IMR-90 (cell line): ENCODE data around the gene SCARF2. TPM values are rescaled to one million over a fixed set of nuclear protein-coding genes. Genes with fewer than 3 reads are reported as not detected.

Experiments used
- ATAC-seq: fragments of 200-7000 bp; cut with Tn5 transposase; 2 replicates; pipeline ENCODE4 v1.9.1; 2020; ENCODE audit warnings: low read depth, mild to moderate bottlenecking, moderate library complexity
- BruUV-seq: library from RNA; stranded (reverse); fragments of 400-500 nt; replicated peaks from 2 replicates; lab custom pipeline; 2021; lab: Mats Ljungman, UMichigan
- CTCF ChIA-PET: fragments of 300-600 bp; formaldehyde crosslinking; extraction: SDS; loops from one replicate; lab custom pipeline; 2021; ENCODE audit warnings: antibody characterized with exemption; lab: Yijun Ruan, JAX
- POLR2A ChIA-PET: fragments of 300-600 bp; sonication (Branson Sonifier 250); formaldehyde crosslinking; loops from one replicate; lab custom pipeline; 2022; ENCODE audit warnings: antibody characterized with exemption; ENCODE audit not compliant: unreplicated experiment; lab: Charles Lee
- DNase-seq: peaks from one replicate; pipeline ENCODE4 v3.0.0; 2013
- H2AFZ ChIP-seq: replicated peaks from 2 replicates; pipeline ENCODE3; 2013; ENCODE audit warnings: low read length, mild to moderate bottlenecking; ENCODE audit not compliant: poor library complexity
- H2AK5ac ChIP-seq: 2 replicates; pipeline ENCODE4 v1.6.1; 2013; ENCODE audit warnings: low read depth, low read length, inconsistent platforms
- H2AK9ac ChIP-seq: replicated peaks from 2 replicates; pipeline ENCODE3; 2013; ENCODE audit warnings: mild to moderate bottlenecking, low read depth, low read length, moderate library complexity; ENCODE audit not compliant: poor library complexity
- H2BK120ac ChIP-seq: 2 replicates; pipeline ENCODE4 v1.6.1; 2013; ENCODE audit warnings: low read depth, low read length, inconsistent platforms
- H2BK15ac ChIP-seq: 3 replicates; pipeline ENCODE4 v1.6.1; 2013; ENCODE audit warnings: low read depth, low read length, inconsistent platforms
- H2BK20ac ChIP-seq: 2 replicates; pipeline ENCODE4 v1.6.1; 2013; ENCODE audit warnings: low read depth, mild to moderate bottlenecking, inconsistent platforms, low read length, moderate library complexity
- H2BK5ac ChIP-seq: 2 replicates; pipeline ENCODE4 v1.6.1; 2013; ENCODE audit warnings: mild to moderate bottlenecking, low read depth, low read length, inconsistent platforms; ENCODE audit not compliant: poor library complexity, severe bottlenecking
- H3K14ac ChIP-seq: replicated peaks from 2 replicates; pipeline ENCODE4 v1.6.1; 2013; ENCODE audit warnings: low read depth, low read length, inconsistent platforms
- H3K18ac ChIP-seq: 2 replicates; pipeline ENCODE4 v1.6.1; 2013; ENCODE audit warnings: low read depth, low read length, control low read depth
- H3K23ac ChIP-seq: 2 replicates; pipeline ENCODE4 v1.6.1; 2013; ENCODE audit warnings: low read depth, low read length, inconsistent platforms
- H3K27ac ChIP-seq: 2 replicates; pipeline ENCODE4 v1.5.1; 2013; ENCODE audit warnings: mild to moderate bottlenecking, control low read depth, low read length; ENCODE audit not compliant: insufficient read depth
- H3K27me3 ChIP-seq: 2 replicates; pipeline ENCODE4 v1.6.1; 2013; ENCODE audit warnings: low read length; ENCODE audit not compliant: control insufficient read depth, insufficient read depth
- H3K36me3 ChIP-seq: 2 replicates; pipeline ENCODE4 v1.6.1; 2013; ENCODE audit warnings: low read length, mixed read lengths; ENCODE audit not compliant: control insufficient read depth, insufficient read depth
- H3K4ac ChIP-seq: 2 replicates; pipeline ENCODE4 v1.6.1; 2013; ENCODE audit warnings: low read depth, low read length, inconsistent platforms
- H3K4me1 ChIP-seq: 2 replicates; pipeline ENCODE4 v1.6.1; 2013; ENCODE audit warnings: low read length, mixed read lengths; ENCODE audit not compliant: control insufficient read depth, insufficient read depth
- H3K4me2 ChIP-seq: 2 replicates; pipeline ENCODE4 v1.6.1; 2013; ENCODE audit warnings: low read depth, mild to moderate bottlenecking, control low read depth, low read length, moderate library complexity
- H3K4me3 ChIP-seq: 2 replicates; pipeline ENCODE4 v1.5.1; 2013; ENCODE audit warnings: low read depth, mild to moderate bottlenecking, control low read depth, low read length, moderate library complexity; ENCODE audit not compliant: insufficient read depth
- H3K56ac ChIP-seq: 2 replicates; pipeline ENCODE4 v1.6.1; 2013; ENCODE audit warnings: low read length, inconsistent platforms; ENCODE audit not compliant: insufficient read depth; ENCODE audit errors: extremely low read depth
- H3K79me1 ChIP-seq, 2 experiments: 2 replicates each; pipeline ENCODE4 v1.6.1; 2013; ENCODE audit warnings: low read length in 2 of 2, inconsistent platforms in 1 of 2, low read depth in 1 of 2
- H3K9ac ChIP-seq: 2 replicates; pipeline ENCODE4 v1.6.1; 2013; ENCODE audit warnings: low read depth, low read length, control low read depth
- H3K9me1 ChIP-seq: 2 replicates; pipeline ENCODE4 v1.6.1; 2013; ENCODE audit warnings: low read length, inconsistent platforms; ENCODE audit not compliant: insufficient read depth
- H3K9me3 ChIP-seq: 2 replicates; pipeline ENCODE4 v1.6.1; 2013; ENCODE audit warnings: low read length; ENCODE audit not compliant: control insufficient read depth, insufficient read depth
- H4K20me1 ChIP-seq: 2 replicates; pipeline ENCODE4 v1.6.1; 2013; ENCODE audit warnings: low read length, inconsistent platforms; ENCODE audit not compliant: insufficient read depth
- H4K5ac ChIP-seq: 2 replicates; pipeline ENCODE4 v1.6.1; 2013; ENCODE audit warnings: mild to moderate bottlenecking, low read depth, low read length, control low read depth
- H4K8ac ChIP-seq, 2 experiments: 2 replicates each; pipeline ENCODE4 v1.6.1; 2013; ENCODE audit warnings: low read depth in 2 of 2, low read length in 2 of 2, control low read depth in 1 of 2, inconsistent platforms in 1 of 2
- H4K91ac ChIP-seq: 2 replicates; pipeline ENCODE4 v1.6.1; 2013; ENCODE audit warnings: low read depth, low read length, inconsistent platforms; ENCODE audit not compliant: insufficient read depth
- BHLHE40 ChIP-seq: fragments of 150-350 bp; IDR thresholded peaks from 2 replicates; pipeline ENCODE4 v1.6.1; 2016; ENCODE audit warnings: mild to moderate bottlenecking, low read depth, low read length
- CEBPB ChIP-seq: IDR thresholded peaks from 2 replicates; pipeline ENCODE4 v1.6.1; 2012; ENCODE audit warnings: low read depth, low read length, improper control_type of control experiment
- CHD1 ChIP-seq: IDR thresholded peaks from 2 replicates; pipeline ENCODE4 v1.6.1; 2012; ENCODE audit warnings: low read depth, low read length, improper control_type of control experiment
- FOS ChIP-seq: fragments of 150-350 bp; IDR thresholded peaks from 2 replicates; pipeline ENCODE4 v1.6.1; 2016; ENCODE audit warnings: low read depth, low read length
- MAFK ChIP-seq: IDR thresholded peaks from 2 replicates; pipeline ENCODE4 v1.6.1; 2012; ENCODE audit warnings: low read depth, low read length, improper control_type of control experiment
- MAZ ChIP-seq: IDR thresholded peaks from 2 replicates; pipeline ENCODE4 v1.6.1; 2012; ENCODE audit warnings: low read depth, mild to moderate bottlenecking, low read length, improper control_type of control experiment, moderate library complexity, borderline replicate concordance
- MXI1 ChIP-seq: IDR thresholded peaks from 2 replicates; pipeline ENCODE4 v1.6.1; 2012; ENCODE audit warnings: low read depth, mild to moderate bottlenecking, low read length, moderate library complexity, borderline replicate concordance
- NFE2L2 ChIP-seq: fragments of 150-350 bp; IDR thresholded peaks from 2 replicates; pipeline ENCODE4 v1.6.1; 2016; ENCODE audit warnings: low read depth, mild to moderate bottlenecking, low read length
- POLR2A ChIP-seq: IDR thresholded peaks from 2 replicates; pipeline ENCODE4 v1.6.1; 2012; ENCODE audit warnings: mild to moderate bottlenecking, low read depth, low read length
- RAD21 ChIP-seq: IDR thresholded peaks from 2 replicates; pipeline ENCODE4 v1.6.1; 2012; ENCODE audit warnings: low read length, improper control_type of control experiment
- RCOR1 ChIP-seq: IDR thresholded peaks from 2 replicates; pipeline ENCODE4 v1.6.1; 2012; ENCODE audit warnings: mild to moderate bottlenecking, low read length, improper control_type of control experiment; ENCODE audit not compliant: insufficient replicate concordance
- RFX5 ChIP-seq: IDR thresholded peaks from 2 replicates; pipeline ENCODE4 v1.8.0; 2012; ENCODE audit warnings: low read depth, mild to moderate bottlenecking, low read length, moderate library complexity
- SMC3 ChIP-seq: fragments of 150-350 bp; IDR thresholded peaks from 2 replicates; pipeline ENCODE4 v1.6.1; 2016; ENCODE audit warnings: low read depth, mild to moderate bottlenecking, antibody characterized with exemption, low read length, moderate library complexity
- WGBS, 2 experiments: methylation state at CpG; one replicate each; pipeline versions ENCODE4 v1.1.5 to v1.1.7; 2013; ENCODE audit warnings: missing lambda C conversion rate in 2 of 2; ENCODE audit not compliant: insufficient read length in 1 of 2; ENCODE audit errors: extremely low coverage in 2 of 2; 5-methylcytosine and 5-hydroxymethylcytosine counted together
- dilution Hi-C: fragments of 300-500 bp; cut with HindIII; formaldehyde crosslinking; loops from one replicate; pipeline ENCODE4 v1.14.3; 2018; ENCODE audit warnings: low sequenced_read_pairs; ENCODE audit not compliant: unreplicated experiment
- in situ Hi-C: fragments of 300-500 bp; cut with MboI; formaldehyde crosslinking; loops from 3 replicates; pipeline ENCODE4 v1.14.3; 2019; ENCODE audit warnings: low sequenced_read_pairs, inconsistent platforms, mixed read lengths
- intact Hi-C: fragments of 100-400 bp; cut with micrococcal nuclease; formaldehyde crosslinking; loops from 2 replicates; pipeline ENCODE4 v1.10.0; 2022
- polyA plus RNA-seq, 3 experiments: library from polyadenylated mRNA; depleted of rRNA; stranded (reverse); fragments of >200 nt; gene quantifications; 2 replicates each; pipeline ENCODE4 v1.2.3, GENCODE V29; 2012; ENCODE audit warnings: low replicate concordance in 1 of 3
- total RNA-seq: library from RNA; depleted of rRNA; stranded (reverse); fragments of >200 nt; gene quantifications from 2 replicates; pipeline ENCODE4 v1.2.3, GENCODE V29; 2012
- TF ChIP-seq, protein P1 (sequence below): fragments of 150-350 bp; IDR thresholded peaks from 2 replicates; pipeline ENCODE4 v1.6.1; 2016; ENCODE audit warnings: low read depth, mild to moderate bottlenecking, low read length, moderate library complexity, borderline replicate concordance
- TF ChIP-seq, protein P2 (sequence below): fragments of 150-350 bp; IDR thresholded peaks from 2 replicates; pipeline ENCODE4 v1.6.1; 2017; ENCODE audit warnings: mild to moderate bottlenecking, antibody characterized with exemption, low read length, low read depth
- TF ChIP-seq, protein P3 (sequence below): conservative IDR thresholded peaks from 2 replicates; pipeline ENCODE4 v1.5.1; 2012; ENCODE audit warnings: mild to moderate bottlenecking, low read depth, low read length, improper control_type of control experiment

SCARF2 gene
- total and polyA plus RNA-seq, 2 of the 4 experiments (the other 2 are of a cell fraction): 3.4 to 37.0 TPM

DNA sequence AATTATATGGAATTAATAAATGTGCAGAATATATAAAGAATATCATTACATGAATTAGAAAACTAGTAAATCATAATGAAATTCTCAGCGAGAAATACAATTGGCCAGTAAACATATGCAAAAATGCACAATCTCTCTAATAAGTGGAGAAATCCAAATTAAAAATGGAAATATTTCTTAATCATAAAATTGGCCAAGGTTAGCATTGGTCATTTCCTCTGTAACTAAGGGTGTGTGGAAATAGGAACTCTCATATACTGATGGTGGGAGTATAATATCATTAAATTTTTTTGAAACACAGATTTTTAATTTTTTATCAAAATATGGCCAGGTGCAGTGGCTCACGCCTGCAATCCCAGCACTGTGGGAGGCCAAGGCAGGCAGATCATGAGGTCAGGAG, 51.3 kb downstream of the SCARF2 start:
- Histone ChIP-seq H2BK120ac (no peak overlapping the region), H3K27ac (no peak overlapping the region), H3K23ac (no peak overlapping the region), H3K9me3 (peaks cover 5% of the 10 kb centered on the region), H2BK20ac (no peak overlapping the region), H3K27me3 (peaks cover 9% of the 10 kb centered on the region), H3K18ac (no peak overlapping the region), H4K20me1 (no peaks in the 10 kb centered on the region), H2AFZ (no peak overlapping the region), H3K4me3 (no peak overlapping the region), H2AK9ac (no peak overlapping the region), H3K56ac (no peak overlapping the region), H4K91ac (no peak overlapping the region), H3K4me2 (no peak overlapping the region), H3K79me1 (no peaks in the 10 kb centered on the region), H3K4me1 (no peaks in the 10 kb centered on the region), H3K14ac (no peak overlapping the region), H3K36me3 (no peaks in the 10 kb centered on the region), H3K9me1 (no peaks in the 10 kb centered on the region), H4K8ac (no peak overlapping the region), H3K9ac (no peak overlapping the region), H4K5ac (no peak overlapping the region), H2BK15ac (no peak overlapping the region), H2BK5ac (no peak overlapping the region), H2AK5ac (no peak overlapping the region), H3K4ac (no peak overlapping the region)
- dilution Hi-C loops: no loop called here
- BruUV-seq: no TSS peak
- ChIA-PET CTCF (no interaction called here), POLR2A (no interaction called here)
- intact Hi-C loops: no loop called here
- TF ChIP-seq NFE2L2: no peak
- no peak for TF ChIP-seq RFX5
- TF ChIP-seq, protein P1, sequence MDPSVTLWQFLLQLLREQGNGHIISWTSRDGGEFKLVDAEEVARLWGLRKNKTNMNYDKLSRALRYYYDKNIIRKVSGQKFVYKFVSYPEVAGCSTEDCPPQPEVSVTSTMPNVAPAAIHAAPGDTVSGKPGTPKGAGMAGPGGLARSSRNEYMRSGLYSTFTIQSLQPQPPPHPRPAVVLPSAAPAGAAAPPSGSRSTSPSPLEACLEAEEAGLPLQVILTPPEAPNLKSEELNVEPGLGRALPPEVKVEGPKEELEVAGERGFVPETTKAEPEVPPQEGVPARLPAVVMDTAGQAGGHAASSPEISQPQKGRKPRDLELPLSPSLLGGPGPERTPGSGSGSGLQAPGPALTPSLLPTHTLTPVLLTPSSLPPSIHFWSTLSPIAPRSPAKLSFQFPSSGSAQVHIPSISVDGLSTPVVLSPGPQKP: no peak
- no peak for TF ChIP-seq RAD21
- no peak for TF ChIP-seq SMC3
- no peak for TF ChIP-seq CEBPB
- no peak for TF ChIP-seq POLR2A
- TF ChIP-seq MAFK: no peak
- TF ChIP-seq MXI1: no peak
- no peak for TF ChIP-seq FOS
- no peak for TF ChIP-seq BHLHE40
- TF ChIP-seq, protein P2, sequence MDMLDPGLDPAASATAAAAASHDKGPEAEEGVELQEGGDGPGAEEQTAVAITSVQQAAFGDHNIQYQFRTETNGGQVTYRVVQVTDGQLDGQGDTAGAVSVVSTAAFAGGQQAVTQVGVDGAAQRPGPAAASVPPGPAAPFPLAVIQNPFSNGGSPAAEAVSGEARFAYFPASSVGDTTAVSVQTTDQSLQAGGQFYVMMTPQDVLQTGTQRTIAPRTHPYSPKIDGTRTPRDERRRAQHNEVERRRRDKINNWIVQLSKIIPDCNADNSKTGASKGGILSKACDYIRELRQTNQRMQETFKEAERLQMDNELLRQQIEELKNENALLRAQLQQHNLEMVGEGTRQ: no peak
- TF ChIP-seq, protein P3, sequence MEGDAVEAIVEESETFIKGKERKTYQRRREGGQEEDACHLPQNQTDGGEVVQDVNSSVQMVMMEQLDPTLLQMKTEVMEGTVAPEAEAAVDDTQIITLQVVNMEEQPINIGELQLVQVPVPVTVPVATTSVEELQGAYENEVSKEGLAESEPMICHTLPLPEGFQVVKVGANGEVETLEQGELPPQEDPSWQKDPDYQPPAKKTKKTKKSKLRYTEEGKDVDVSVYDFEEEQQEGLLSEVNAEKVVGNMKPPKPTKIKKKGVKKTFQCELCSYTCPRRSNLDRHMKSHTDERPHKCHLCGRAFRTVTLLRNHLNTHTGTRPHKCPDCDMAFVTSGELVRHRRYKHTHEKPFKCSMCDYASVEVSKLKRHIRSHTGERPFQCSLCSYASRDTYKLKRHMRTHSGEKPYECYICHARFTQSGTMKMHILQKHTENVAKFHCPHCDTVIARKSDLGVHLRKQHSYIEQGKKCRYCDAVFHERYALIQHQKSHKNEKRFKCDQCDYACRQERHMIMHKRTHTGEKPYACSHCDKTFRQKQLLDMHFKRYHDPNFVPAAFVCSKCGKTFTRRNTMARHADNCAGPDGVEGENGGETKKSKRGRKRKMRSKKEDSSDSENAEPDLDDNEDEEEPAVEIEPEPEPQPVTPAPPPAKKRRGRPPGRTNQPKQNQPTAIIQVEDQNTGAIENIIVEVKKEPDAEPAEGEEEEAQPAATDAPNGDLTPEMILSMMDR: no peak
- no peak for TF ChIP-seq RCOR1
- no peak for TF ChIP-seq MAZ
- no peak for TF ChIP-seq CHD1
- DNase-seq (no peak), ATAC-seq (no peak)
- in situ Hi-C loops: no loop called here
- no CpG with 5 or more reads among the region's 2 CpGs for WGBS, 2 experiments
